ENCODE results near the gene SRRM3.
"Not testable (repeated sequence)": the region's sequence is repeated elsewhere in the genome, so short reads cannot be mapped to it uniquely, and the experiment has no call there.

SRRM3 gene

GRCh38 chr7:76265299-76265698 is 63.6 kb downstream of the SRRM3 start:
- no peaks in the 10 kb centered on the region for H3K36me3 ChIP-seq (ENCODE audit: insufficient read depth, low read length)
- H3K4me1 ChIP-seq (ENCODE audit: insufficient read depth, low read length), result peaks cover 8% of the 10 kb centered on the region
- peaks cover 29% of the 10 kb centered on the region for H3K27me3 ChIP-seq (ENCODE audit: insufficient read depth, low read length)
- no peak overlapping the region for H2AFZ ChIP-seq (ENCODE audit: low read depth, low read length)
- no peak overlapping the region for H3K4me3 ChIP-seq (ENCODE audit: low read length)
- no peaks in the 10 kb centered on the region for H3K9me3 ChIP-seq (ENCODE audit: low read length)

- Histone ChIP-seq H3K4me3 (ENCODE audit: low read length) (no peak overlapping the region), H3K36me3 (ENCODE audit: insufficient read depth, low read length) (no peaks in the 10 kb centered on the region), H3K9me3 (ENCODE audit: low read length) (no peaks in the 10 kb centered on the region), H3K27me3 (ENCODE audit: insufficient read depth, low read length) (peaks cover 30% of the 10 kb centered on the region), H2AFZ (ENCODE audit: low read depth, low read length) (no peak overlapping the region), H3K4me1 (ENCODE audit: insufficient read depth, low read length) (peaks cover 8% of the 10 kb centered on the region)
Measured at GRCh38 chr7:76267107-76267893, 65.6 kb downstream of the SRRM3 start.

- H2AFZ ChIP-seq (ENCODE audit: low read depth, low read length), result no peak overlapping the region
- H3K9me3 ChIP-seq (ENCODE audit: low read length), result no peaks in the 10 kb centered on the region
- peaks cover 12% of the 10 kb centered on the region for H3K4me1 ChIP-seq (ENCODE audit: insufficient read depth, low read length)
- H3K36me3 ChIP-seq (ENCODE audit: insufficient read depth, low read length), result no peaks in the 10 kb centered on the region
- peaks cover 30% of the 10 kb centered on the region for H3K27me3 ChIP-seq (ENCODE audit: insufficient read depth, low read length)
- no peak overlapping the region for H3K4me3 ChIP-seq (ENCODE audit: low read length)
Measured at GRCh38 chr7:76267894-76268183, 66.1 kb downstream of the SRRM3 start.

- H3K27me3 ChIP-seq (ENCODE audit: insufficient read depth, low read length), result peaks cover 30% of the 10 kb centered on the region
- H3K36me3 ChIP-seq (ENCODE audit: insufficient read depth, low read length), result no peaks in the 10 kb centered on the region
- H3K4me3 ChIP-seq (ENCODE audit: low read length), result no peak overlapping the region
- H2AFZ ChIP-seq (ENCODE audit: low read depth, low read length), result no peak overlapping the region
- peaks cover 17% of the 10 kb centered on the region for H3K4me1 ChIP-seq (ENCODE audit: insufficient read depth, low read length)
- no peaks in the 10 kb centered on the region for H3K9me3 ChIP-seq (ENCODE audit: low read length)
Measured at GRCh38 chr7:76268376-76268775, 66.7 kb downstream of the SRRM3 start.

- Histone ChIP-seq H3K9me3 (ENCODE audit: low read length) (no peaks in the 10 kb centered on the region), H3K4me3 (ENCODE audit: low read length) (no peak overlapping the region), H3K4me1 (ENCODE audit: insufficient read depth, low read length) (peaks cover 25% of the 10 kb centered on the region), H3K36me3 (ENCODE audit: insufficient read depth, low read length) (no peaks in the 10 kb centered on the region), H3K27me3 (ENCODE audit: insufficient read depth, low read length) (peaks cover 30% of the 10 kb centered on the region), H2AFZ (ENCODE audit: low read depth, low read length) (no peak overlapping the region)
Measured at GRCh38 chr7:76269895-76270294, 68.2 kb downstream of the SRRM3 start.

- not testable (repeated sequence) for H3K36me3 ChIP-seq (ENCODE audit: insufficient read depth, low read length); H3K4me3 ChIP-seq (ENCODE audit: low read length); H3K9me3 ChIP-seq (ENCODE audit: low read length); H2AFZ ChIP-seq (ENCODE audit: low read depth, low read length)
- peaks cover 34% of the 10 kb centered on the region for H3K27me3 ChIP-seq (ENCODE audit: insufficient read depth, low read length)
- peaks cover 25% of the 10 kb centered on the region for H3K4me1 ChIP-seq (ENCODE audit: insufficient read depth, low read length)
Measured at GRCh38 chr7:76271384-76271783, 69.7 kb downstream of the SRRM3 start.

GRCh38 chr7:76272142-76272541 is 70.4 kb downstream of the SRRM3 start:
- H2AFZ ChIP-seq (ENCODE audit: low read depth, low read length), result no peak overlapping the region
- H3K4me1 ChIP-seq (ENCODE audit: insufficient read depth, low read length), result peaks cover 25% of the 10 kb centered on the region
- H3K9me3 ChIP-seq (ENCODE audit: low read length), result no peaks in the 10 kb centered on the region
- H3K4me3 ChIP-seq (ENCODE audit: low read length), result no peak overlapping the region
- H3K36me3 ChIP-seq (ENCODE audit: insufficient read depth, low read length), result no peaks in the 10 kb centered on the region
- peaks cover 35% of the 10 kb centered on the region for H3K27me3 ChIP-seq (ENCODE audit: insufficient read depth, low read length)

- peak overlapping the region; percentile 11 for H3K4me3 ChIP-seq (ENCODE audit: low read length)
- no peaks in the 10 kb centered on the region for H3K36me3 ChIP-seq (ENCODE audit: insufficient read depth, low read length)
- peaks cover 25% of the 10 kb centered on the region for H3K4me1 ChIP-seq (ENCODE audit: insufficient read depth, low read length)
- H2AFZ ChIP-seq (ENCODE audit: low read depth, low read length), result peak overlapping the region; percentile 57
- peaks cover 35% of the 10 kb centered on the region for H3K27me3 ChIP-seq (ENCODE audit: insufficient read depth, low read length)
- H3K9me3 ChIP-seq (ENCODE audit: low read length), result no peaks in the 10 kb centered on the region
Measured at GRCh38 chr7:76272851-76273497, 71.3 kb downstream of the SRRM3 start.

- Histone ChIP-seq H3K4me1 (ENCODE audit: insufficient read depth, low read length) (peaks cover 25% of the 10 kb centered on the region), H3K9me3 (ENCODE audit: low read length) (no peaks in the 10 kb centered on the region), H3K4me3 (ENCODE audit: low read length) (no peak overlapping the region), H2AFZ (ENCODE audit: low read depth, low read length) (peak overlapping the region; percentile 57), H3K27me3 (ENCODE audit: insufficient read depth, low read length) (peaks cover 36% of the 10 kb centered on the region), H3K36me3 (ENCODE audit: insufficient read depth, low read length) (no peaks in the 10 kb centered on the region)
Measured at GRCh38 chr7:76273503-76273902, 71.8 kb downstream of the SRRM3 start.

GRCh38 chr7:76278540-76278939 is 76.8 kb downstream of the SRRM3 start:
- H3K4me3 ChIP-seq (ENCODE audit: low read length), result no peak overlapping the region
- H3K27me3 ChIP-seq (ENCODE audit: insufficient read depth, low read length), result peaks cover 59% of the 10 kb centered on the region
- no peaks in the 10 kb centered on the region for H3K9me3 ChIP-seq (ENCODE audit: low read length)
- H3K4me1 ChIP-seq (ENCODE audit: insufficient read depth, low read length), result peaks cover 10% of the 10 kb centered on the region
- H2AFZ ChIP-seq (ENCODE audit: low read depth, low read length), result no peak overlapping the region
- no peaks in the 10 kb centered on the region for H3K36me3 ChIP-seq (ENCODE audit: insufficient read depth, low read length)

GRCh38 chr7:76280408-76280807 is 78.7 kb downstream of the SRRM3 start:
- Histone ChIP-seq H2AFZ (ENCODE audit: low read depth, low read length) (no peak overlapping the region), H3K27me3 (ENCODE audit: insufficient read depth, low read length) (peaks cover 70% of the 10 kb centered on the region), H3K9me3 (ENCODE audit: low read length) (no peaks in the 10 kb centered on the region), H3K4me3 (ENCODE audit: low read length) (no peak overlapping the region), H3K4me1 (ENCODE audit: insufficient read depth, low read length) (peaks cover 4% of the 10 kb centered on the region), H3K36me3 (ENCODE audit: insufficient read depth, low read length) (no peaks in the 10 kb centered on the region)

- H3K9me3 ChIP-seq (ENCODE audit: low read length), result no peaks in the 10 kb centered on the region
- H3K4me1 ChIP-seq (ENCODE audit: insufficient read depth, low read length), result peaks cover 4% of the 10 kb centered on the region
- H2AFZ ChIP-seq (ENCODE audit: low read depth, low read length), result no peak overlapping the region
- H3K4me3 ChIP-seq (ENCODE audit: low read length), result no peak overlapping the region
- peaks cover 69% of the 10 kb centered on the region for H3K27me3 ChIP-seq (ENCODE audit: insufficient read depth, low read length)
- no peaks in the 10 kb centered on the region for H3K36me3 ChIP-seq (ENCODE audit: insufficient read depth, low read length)
Measured at GRCh38 chr7:76281006-76281705, 79.5 kb downstream of the SRRM3 start.

GRCh38 chr7:76281706-76282343 is 80.1 kb downstream of the SRRM3 start:
- no peak overlapping the region for H2AFZ ChIP-seq (ENCODE audit: low read depth, low read length)
- H3K4me1 ChIP-seq (ENCODE audit: insufficient read depth, low read length), result peaks cover 4% of the 10 kb centered on the region
- no peaks in the 10 kb centered on the region for H3K36me3 ChIP-seq (ENCODE audit: insufficient read depth, low read length)
- H3K27me3 ChIP-seq (ENCODE audit: insufficient read depth, low read length), result peaks cover 62% of the 10 kb centered on the region
- H3K4me3 ChIP-seq (ENCODE audit: low read length), result no peak overlapping the region
- H3K9me3 ChIP-seq (ENCODE audit: low read length), result no peaks in the 10 kb centered on the region

All from neuron (in vitro differentiated cells).